Urothelium cell line (cell line): ENCODE data around the gene UNK.

ENCODE experiments used
- DNase-seq: peaks from one replicate; pipeline ENCODE4 v3.0.0; 2011; ENCODE audit warnings: low spot score, mixed read lengths
- FAIRE-seq: peaks from 2 replicates; lab custom pipeline; 2011; peaks lifted over from hg19 to GRCh38; lab: Jason Lieb, UNC

UNK gene, protein sequence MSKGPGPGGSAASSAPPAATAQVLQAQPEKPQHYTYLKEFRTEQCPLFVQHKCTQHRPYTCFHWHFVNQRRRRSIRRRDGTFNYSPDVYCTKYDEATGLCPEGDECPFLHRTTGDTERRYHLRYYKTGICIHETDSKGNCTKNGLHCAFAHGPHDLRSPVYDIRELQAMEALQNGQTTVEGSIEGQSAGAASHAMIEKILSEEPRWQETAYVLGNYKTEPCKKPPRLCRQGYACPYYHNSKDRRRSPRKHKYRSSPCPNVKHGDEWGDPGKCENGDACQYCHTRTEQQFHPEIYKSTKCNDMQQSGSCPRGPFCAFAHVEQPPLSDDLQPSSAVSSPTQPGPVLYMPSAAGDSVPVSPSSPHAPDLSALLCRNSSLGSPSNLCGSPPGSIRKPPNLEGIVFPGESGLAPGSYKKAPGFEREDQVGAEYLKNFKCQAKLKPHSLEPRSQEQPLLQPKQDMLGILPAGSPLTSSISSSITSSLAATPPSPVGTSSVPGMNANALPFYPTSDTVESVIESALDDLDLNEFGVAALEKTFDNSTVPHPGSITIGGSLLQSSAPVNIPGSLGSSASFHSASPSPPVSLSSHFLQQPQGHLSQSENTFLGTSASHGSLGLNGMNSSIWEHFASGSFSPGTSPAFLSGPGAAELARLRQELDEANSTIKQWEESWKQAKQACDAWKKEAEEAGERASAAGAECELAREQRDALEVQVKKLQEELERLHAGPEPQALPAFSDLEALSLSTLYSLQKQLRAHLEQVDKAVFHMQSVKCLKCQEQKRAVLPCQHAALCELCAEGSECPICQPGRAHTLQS

DNA sequence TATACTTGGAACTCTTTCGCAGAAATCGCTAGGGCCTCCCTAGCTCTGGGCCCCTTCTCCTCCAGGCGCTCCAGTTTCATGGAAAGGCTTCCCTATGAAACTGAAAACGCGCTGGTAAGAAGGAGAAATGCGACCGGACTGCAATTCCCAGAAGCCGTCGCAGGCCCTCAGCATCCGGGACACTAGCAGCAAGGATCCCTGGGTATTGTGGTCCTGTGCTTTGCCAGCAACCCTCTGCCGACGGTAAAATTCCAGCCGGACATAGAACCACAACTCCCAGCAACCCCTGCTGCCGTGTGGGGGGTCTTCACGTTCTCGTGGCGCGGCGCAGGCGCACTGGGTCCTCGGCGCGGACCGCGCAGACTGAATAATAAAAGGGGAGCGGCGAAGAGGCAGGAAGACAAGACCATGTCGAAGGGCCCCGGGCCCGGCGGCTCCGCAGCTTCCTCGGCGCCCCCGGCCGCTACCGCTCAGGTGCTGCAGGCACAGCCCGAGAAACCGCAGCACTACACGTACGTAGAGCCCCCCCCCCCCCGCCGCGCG is at the start of gene UNK:
TSS of gene UNK (plus strand) at position 334 of the 543 bp plus-strand sequence. CDS start at position 409, 75 bp downstream.
- peak; percentile 98 for FAIRE-seq
- DNase-seq: peak; percentile 99

DNA sequence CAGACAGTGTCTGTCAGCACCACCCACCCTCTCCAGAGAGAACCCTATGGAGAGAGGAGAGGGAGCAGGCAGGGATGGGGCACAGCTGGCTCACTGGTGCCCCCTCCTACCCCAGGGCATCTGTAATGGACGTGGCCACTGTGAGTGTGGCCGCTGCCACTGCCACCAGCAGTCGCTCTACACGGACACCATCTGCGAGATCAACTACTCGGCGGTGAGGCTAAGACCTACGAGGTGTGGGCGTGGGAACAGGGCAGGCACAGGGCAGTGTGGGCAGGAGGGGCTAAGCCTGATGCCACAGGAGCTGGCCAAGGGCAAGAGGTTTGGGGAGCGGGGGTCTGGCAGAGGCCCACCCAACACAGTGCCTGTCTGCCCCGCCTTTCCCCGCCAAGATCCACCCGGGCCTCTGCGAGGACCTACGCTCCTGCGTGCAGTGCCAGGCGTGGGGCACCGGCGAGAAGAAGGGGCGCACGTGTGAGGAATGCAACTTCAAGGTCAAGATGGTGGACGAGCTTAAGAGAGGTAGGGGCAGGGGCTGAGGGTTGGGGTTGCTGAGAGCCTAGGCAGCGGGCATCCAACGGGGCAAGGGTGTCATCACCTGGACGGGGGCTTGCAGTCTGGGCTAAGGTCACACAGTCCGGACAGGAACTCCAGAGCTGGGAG is 48.3 kb upstream of the UNK start:
- no peak for DNase-seq
- peak; percentile 76 for FAIRE-seq

DNA sequence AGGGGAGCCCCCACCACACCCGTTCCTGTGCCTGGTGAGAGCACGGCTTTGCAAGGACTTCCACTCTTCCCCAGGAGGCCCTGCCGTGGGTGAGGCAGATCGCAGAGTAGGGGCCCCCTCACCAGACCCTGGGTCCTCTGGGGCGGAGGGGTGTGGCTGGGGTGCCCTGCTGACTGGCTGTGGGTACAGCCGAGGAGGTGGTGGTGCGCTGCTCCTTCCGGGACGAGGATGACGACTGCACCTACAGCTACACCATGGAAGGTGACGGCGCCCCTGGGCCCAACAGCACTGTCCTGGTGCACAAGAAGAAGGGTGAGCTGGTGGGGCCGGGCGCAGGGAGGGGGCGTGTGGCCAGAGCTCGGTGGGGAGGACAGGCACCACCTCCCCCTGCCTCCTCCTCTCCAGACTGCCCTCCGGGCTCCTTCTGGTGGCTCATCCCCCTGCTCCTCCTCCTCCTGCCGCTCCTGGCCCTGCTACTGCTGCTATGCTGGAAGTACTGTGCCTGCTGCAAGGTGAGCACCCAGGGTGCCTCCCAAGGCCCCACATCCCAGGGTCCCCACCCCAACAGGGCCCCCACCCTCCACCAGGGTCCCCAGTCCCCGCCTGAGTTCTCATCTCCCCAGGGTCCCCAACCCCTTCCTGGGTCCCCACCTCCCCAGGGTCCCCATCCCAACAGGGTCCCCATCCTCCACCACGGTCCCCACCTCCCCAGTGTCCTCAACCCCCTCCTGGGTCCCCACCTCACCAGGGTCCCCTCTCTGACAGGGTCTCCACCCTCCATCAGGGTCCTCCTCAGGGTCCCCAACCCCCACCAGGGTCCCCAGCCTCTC is 47.3 kb upstream of the UNK start:
- FAIRE-seq (peak; percentile 13), DNase-seq (no peak)

DNA sequence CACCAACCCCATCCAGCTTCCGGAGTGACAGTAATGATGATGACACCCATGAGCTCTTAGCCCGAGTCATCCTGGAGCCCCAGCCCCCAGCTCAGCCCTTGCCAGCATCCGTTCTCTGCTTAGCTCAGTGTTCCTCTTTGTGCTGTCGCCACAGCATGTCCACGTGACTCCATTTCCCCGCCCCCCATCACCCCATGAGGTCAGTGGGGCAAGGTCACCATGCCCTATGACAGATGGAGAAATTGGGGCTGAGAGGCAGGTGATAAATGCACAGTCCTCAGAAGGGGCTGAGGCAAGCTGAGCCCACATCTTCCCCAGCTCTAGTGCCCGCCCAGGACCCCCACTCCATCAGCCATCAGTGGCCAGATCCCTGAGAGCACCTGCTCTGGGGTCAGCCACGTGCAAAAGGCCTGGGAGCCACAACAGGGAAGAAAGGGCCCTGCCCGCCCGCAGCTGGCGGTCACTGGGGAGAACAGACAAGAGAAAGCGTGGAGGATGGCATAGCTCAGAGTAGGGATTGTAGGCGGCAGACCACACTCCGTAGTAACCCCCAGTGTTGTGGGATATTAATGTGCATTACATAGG is 46.3 kb upstream of the UNK start:
- DNase-seq (no peak), FAIRE-seq (no peak)

DNA sequence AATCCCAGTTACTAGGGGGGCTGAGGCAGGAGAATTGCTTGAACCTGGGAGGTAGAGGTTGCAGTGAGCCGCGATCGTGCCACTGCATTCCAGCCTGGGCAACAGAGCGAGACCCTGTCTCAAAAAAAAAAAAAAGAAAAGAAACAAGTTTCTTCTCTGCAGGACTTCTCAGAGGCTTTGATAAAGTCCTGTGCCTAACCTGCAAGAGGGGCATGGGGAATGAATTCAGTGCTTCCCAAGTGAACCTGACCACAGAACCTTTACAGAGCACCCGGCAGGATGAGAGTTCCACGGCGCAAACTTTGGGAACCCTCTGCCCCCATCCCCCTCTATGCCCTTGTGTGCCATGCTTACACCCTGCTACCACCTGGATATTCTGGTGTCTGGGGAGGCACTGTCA is 45.4 kb upstream of the UNK start:
- FAIRE-seq: peak; percentile 27
- no peak for DNase-seq

DNA sequence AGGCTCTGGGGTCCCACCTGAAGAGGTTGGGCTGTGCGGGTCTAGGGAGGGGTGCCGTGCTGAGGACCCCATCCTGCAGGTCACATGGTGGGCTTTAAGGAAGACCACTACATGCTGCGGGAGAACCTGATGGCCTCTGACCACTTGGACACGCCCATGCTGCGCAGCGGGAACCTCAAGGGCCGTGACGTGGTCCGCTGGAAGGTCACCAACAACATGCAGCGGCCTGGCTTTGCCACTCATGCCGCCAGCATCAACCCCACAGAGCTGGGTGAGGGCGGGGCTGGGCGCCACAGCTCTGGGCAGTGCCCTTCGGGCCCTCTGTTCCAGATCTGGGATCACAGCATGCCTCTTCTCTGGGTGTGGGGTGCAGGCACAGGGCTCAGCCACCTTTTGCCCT is 44.8 kb upstream of the UNK start:
- DNase-seq (no peak), FAIRE-seq (no peak)

DNA sequence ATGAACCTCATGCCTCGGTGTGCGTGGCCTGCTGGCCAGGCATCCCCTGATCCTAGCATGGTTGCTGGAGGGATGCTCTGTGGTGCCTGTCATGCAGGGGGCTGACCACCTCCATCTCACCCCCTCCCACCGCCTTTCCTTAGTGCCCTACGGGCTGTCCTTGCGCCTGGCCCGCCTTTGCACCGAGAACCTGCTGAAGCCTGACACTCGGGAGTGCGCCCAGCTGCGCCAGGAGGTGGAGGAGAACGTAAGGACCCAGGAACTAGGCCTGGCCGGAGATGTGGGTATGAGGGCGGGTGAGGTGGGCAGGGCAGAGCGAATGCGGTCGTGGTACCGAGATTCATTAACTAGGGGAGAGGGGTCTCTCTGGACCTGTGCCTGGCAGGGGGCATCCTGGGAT is 44.4 kb upstream of the UNK start:
- FAIRE-seq: peak; percentile 88

DNA sequence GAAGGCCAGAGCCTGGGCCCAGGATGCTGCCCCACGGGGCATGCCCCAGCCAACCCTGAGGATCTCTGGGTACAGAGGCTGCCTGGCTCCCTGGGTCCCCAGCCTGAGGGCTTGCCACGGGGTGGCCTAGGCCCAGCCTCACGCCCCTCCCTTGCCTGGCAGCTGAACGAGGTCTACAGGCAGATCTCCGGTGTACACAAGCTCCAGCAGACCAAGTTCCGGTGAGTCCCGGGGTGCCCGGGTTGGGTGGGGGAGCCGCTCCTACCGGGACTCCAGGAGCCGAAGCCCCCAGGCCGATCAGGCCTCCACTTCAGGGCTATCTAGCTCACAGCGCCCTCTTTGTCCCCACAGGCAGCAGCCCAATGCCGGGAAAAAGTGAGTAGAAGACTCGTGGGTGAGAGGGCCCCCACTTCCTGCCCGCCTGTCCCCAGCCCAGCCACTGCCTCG is 44.0 kb upstream of the UNK start:
- DNase-seq (no peak), FAIRE-seq (no peak)

More for the DNA sequence above, 44.4 kb upstream of the UNK start:
- no peak for DNase-seq

DNA sequence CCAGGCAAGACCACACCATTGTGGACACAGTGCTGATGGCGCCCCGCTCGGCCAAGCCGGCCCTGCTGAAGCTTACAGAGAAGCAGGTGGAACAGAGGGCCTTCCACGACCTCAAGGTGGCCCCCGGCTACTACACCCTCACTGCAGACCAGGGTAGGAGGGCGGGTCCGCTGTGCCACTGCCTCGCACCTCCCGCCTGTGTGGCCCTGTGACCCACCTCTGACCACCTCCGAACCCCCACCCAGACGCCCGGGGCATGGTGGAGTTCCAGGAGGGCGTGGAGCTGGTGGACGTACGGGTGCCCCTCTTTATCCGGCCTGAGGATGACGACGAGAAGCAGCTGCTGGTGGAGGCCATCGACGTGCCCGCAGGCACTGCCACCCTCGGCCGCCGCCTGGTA is 42.3 kb upstream of the UNK start:
- FAIRE-seq (no peak), DNase-seq (no peak)

DNA sequence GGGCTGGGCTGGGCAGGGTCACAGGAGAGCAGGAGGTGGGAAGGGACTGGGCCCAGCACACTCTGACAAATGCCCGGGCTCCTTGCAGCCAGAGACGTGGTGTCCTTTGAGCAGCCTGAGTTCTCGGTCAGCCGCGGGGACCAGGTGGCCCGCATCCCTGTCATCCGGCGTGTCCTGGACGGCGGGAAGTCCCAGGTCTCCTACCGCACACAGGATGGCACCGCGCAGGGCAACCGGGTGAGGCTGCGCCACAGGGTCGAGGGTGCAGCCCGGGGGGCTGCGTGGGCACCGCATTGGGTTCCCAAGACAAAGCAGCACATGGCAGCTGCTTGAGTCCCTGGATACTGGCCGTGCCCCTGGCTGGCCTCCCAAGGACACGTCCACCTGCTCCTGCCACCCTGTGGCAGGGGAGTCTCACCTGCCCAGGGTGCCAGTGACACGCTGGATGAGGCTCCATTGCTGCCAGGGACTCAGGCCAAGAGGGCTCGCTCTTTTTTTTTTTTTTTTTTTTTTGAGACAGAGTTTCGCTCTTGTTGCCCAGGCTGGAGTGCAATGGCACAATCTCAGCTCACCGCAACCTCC is 40.9 kb upstream of the UNK start:
- FAIRE-seq: no peak
- no peak for DNase-seq

DNA sequence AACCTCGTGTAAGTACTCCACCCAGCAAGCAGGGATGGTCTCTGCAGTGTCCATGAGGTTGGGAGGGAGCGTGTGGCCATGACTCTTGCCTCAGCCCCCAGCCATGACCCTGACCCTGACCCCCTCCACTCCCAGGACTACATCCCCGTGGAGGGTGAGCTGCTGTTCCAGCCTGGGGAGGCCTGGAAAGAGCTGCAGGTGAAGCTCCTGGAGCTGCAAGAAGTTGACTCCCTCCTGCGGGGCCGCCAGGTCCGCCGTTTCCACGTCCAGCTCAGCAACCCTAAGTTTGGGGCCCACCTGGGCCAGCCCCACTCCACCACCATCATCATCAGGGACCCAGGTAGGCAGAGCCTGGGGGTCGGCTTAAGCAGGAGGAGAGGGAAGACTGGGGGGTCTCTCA is 35.9 kb upstream of the UNK start:
- FAIRE-seq: no peak
- no peak for DNase-seq

DNA sequence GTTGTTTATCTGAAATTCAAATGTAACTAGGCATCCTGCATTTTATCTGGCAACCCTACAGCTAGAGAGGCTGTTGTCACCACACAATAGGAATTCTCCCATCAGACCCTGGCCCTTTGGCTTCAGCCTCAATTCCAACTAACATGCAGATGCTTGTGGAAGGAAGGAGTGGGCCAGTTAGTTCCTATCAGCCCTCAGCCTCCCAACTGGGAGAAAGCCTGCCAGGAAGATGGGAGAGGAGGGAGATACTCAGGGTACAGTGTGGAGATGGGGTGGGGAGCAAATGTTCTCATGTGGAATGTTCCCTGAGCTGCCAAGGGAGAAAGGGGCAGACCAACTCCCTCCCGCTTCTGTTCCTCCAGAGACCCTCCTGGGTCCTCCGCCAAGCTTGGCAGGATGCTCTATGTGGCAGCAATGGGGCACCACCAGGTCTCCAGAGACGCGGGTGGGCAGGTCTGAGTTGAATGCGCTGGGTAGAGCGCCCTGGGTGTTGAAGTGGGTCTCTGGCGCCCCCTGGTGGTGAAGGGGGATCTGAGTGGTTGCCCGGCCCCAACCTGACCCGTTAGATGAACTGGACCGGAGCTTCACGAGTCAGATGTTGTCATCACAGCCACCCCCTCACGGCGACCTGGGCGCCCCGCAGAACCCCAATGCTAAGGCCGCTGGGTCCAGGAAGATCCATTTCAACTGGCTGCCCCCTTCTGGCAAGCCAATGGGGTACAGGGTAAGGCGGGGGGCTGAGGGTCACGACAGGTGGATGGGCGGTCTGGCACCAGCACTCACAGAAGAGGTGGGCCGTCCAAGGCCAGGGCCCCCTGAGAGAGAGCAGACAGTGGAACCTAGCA is 34.8 kb upstream of the UNK start:
- peak; percentile 90 for DNase-seq
- FAIRE-seq: no peak

DNA sequence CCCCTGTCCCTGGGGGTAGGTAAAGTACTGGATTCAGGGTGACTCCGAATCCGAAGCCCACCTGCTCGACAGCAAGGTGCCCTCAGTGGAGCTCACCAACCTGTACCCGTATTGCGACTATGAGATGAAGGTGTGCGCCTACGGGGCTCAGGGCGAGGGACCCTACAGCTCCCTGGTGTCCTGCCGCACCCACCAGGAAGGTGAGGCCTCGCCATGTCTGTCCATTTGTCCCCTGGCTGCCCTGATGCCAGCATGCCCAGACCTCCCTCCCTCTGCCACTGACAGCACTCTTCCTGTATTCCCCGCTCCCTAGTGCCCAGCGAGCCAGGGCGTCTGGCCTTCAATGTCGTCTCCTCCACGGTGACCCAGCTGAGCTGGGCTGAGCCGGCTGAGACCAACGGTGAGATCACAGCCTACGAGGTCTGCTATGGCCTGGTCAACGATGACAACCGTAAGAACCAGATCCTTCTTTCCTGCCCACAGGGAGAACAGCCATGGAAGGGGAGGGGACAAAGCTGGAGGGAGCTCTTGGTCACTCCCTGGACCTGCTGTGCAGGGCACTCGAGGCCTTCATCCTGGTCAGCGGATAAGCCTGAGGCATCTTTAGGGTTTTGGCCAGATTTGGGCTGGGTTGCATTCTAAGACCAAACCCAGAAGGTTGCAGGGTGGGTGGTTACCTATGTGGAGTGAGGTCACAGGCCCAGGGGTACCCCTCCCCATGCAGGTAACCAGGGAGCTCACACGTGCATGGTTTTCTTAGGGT is 33.8 kb upstream of the UNK start:
- no peak for DNase-seq
- FAIRE-seq: no peak

DNA sequence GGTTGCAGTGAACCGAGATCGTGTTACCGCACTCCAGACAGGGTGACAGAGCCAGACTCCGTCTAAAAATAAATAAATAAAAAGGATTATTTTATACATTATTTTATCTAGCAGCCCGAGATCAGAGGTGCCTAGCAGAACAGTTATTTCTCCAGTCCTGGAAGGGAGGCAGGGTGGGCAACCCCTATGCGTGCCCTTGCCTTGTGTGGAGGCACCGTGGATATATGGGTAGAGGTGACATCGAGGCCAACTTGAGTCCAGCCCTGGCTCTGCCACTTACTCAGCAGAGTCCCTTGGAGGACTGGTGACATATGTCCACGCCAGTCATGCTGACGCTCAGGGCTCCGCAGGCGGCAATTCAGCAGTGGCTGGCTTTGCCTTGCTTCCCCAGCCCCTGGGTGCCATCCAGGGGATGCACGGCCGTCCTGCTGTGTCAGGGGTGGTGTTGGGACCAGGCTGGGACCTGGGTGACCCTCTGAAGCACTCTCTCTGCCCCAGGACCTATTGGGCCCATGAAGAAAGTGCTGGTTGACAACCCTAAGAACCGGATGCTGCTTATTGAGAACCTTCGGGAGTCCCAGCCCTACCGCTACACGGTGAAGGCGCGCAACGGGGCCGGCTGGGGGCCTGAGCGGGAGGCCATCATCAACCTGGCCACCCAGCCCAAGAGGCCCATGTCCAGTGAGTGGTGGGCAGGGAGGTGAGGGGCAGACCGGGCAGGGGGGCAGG is 32.8 kb upstream of the UNK start:
- DNase-seq (no peak), FAIRE-seq (no peak)

DNA sequence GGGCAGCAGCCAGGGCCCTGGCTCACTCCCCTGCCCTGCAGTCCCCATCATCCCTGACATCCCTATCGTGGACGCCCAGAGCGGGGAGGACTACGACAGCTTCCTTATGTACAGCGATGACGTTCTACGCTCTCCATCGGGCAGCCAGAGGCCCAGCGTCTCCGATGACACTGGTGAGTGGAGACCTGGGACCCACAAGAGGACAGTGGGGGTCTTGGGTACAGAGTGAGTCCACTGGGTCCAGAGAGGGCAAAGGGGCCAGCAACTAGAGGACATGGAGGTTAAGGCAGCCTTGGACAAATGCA is 32.2 kb upstream of the UNK start:
- DNase-seq: no peak
- FAIRE-seq: no peak

DNA sequence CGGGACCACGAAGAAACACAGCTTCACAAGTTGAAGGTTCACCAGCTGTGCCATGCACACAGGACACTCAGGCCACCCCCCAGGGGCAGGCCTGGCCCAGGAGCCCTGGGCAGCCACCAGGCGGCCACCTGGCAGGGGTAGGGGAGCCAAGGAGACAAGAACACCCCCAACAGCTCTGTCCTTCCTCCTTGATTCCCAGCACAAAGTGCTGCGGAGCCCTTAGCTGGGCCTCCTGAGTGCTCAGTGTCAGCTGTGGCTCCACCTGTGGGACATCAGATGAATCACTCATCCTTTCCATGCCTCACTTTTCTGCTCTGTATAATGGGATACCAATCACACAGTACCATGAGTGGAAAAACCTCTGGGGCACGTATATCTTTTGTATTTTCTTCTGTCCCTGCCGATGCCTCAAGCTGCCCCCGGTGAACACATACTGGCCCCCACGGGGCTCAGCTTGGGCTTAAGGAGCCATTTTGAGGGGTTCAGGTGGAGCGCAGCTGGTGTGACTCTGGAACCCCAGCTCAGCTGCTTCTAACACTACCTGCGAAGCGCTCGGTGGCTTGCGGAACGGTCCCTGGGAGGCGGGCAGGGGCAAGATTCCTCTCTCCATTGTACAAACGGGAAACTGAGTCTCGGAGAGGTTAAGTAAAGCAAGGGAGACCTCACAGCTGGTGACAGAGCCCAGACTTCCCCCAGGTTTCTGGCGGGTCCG is 31.6 kb upstream of the UNK start:
- no peak for FAIRE-seq
- DNase-seq: no peak
